CD4-positive, alpha-beta T cell (primary cell): ENCODE results near the gene PRMT7. TPM values are rescaled to one million over a fixed set of nuclear protein-coding genes. Genes with fewer than 3 reads are reported as not detected.
A peak's percentile ranks its signal among the peaks of the same experiment; 100 is the strongest.

Source experiments
- ATAC-seq: fragments of 200-7000 bp; cut with Tn5 transposase; one replicate; pipeline ENCODE4 v1.10.0; 2022; ENCODE audit warnings: mild to moderate bottlenecking; ENCODE audit not compliant: poor library complexity
- CTCF ChIA-PET: fragments of 350-600 bp; sonication (Branson Sonifier 250); formaldehyde crosslinking; loops from one replicate; lab custom pipeline; 2021; ENCODE audit warnings: antibody characterized with exemption, inconsistent platforms; lab: Charles Lee
- POLR2A ChIA-PET: fragments of 350-600 bp; sonication (Branson Sonifier 250); formaldehyde crosslinking; loops from one replicate; lab custom pipeline; 2021; ENCODE audit warnings: antibody characterized with exemption, inconsistent platforms; lab: Charles Lee
- DNase-seq, 14 experiments: peaks; one replicate each; pipeline ENCODE4 v3.0.0-alpha.2; 2013 to 2020; ENCODE audit warnings: mixed read lengths in 2 of 14
- H3K27ac ChIP-seq, 2 donors: one replicate each; pipeline versions ENCODE4 v1.5.1 to v1.7.0; 2013; ENCODE audit warnings: low read length in 2 of 2, low read depth in 1 of 2, mild to moderate bottlenecking in 1 of 2
- H3K27me3 ChIP-seq, 2 experiments: 1 replicate in 1 of 2; 2 replicates in 1 of 2; pipeline versions ENCODE4 v1.6.1 to v1.7.0; 2013; ENCODE audit warnings: low read length in 2 of 2, control low read depth in 1 of 2, mild to moderate bottlenecking in 1 of 2, moderate library complexity in 1 of 2; ENCODE audit not compliant: insufficient read depth in 2 of 2, control insufficient read depth in 1 of 2
- H3K36me3 ChIP-seq: one replicate; pipeline ENCODE4 v1.6.1; 2013; ENCODE audit warnings: low read length, control low read depth; ENCODE audit not compliant: insufficient read depth
- H3K4me1 ChIP-seq: one replicate; pipeline ENCODE4 v1.6.1; 2013; ENCODE audit warnings: low read length, control low read depth; ENCODE audit not compliant: insufficient read depth
- H3K4me3 ChIP-seq: one replicate; pipeline ENCODE4 v1.5.1; 2013; ENCODE audit warnings: mild to moderate bottlenecking, low read length, moderate library complexity
- H3K9me3 ChIP-seq, 2 experiments: 1 replicate in 1 of 2; 2 replicates in 1 of 2; pipeline versions ENCODE4 v1.6.1 to v1.7.0; 2013; ENCODE audit warnings: low read length in 2 of 2, mild to moderate bottlenecking in 2 of 2, control low read depth in 1 of 2, moderate library complexity in 1 of 2; ENCODE audit not compliant: control insufficient read depth in 1 of 2, insufficient read depth in 1 of 2
- H3K27ac Mint-ChIP-seq: one replicate; pipeline ENCODE4 v1.8.0; 2020; ENCODE audit warnings: mixed read lengths
- H3K27me3 Mint-ChIP-seq: one replicate; pipeline ENCODE4 v1.8.0; 2021; ENCODE audit warnings: mixed read lengths
- H3K36me3 Mint-ChIP-seq: one replicate; pipeline ENCODE4 v1.8.0; 2021; ENCODE audit warnings: low read depth, mixed read lengths
- H3K4me1 Mint-ChIP-seq: one replicate; pipeline ENCODE4 v1.8.0; 2021; ENCODE audit warnings: low read depth, mixed read lengths
- H3K4me3 Mint-ChIP-seq: one replicate; pipeline ENCODE4 v1.8.0; 2020; ENCODE audit warnings: mild to moderate bottlenecking, mixed read lengths
- H3K9me3 Mint-ChIP-seq: one replicate; pipeline ENCODE4 v1.8.0; 2020; ENCODE audit warnings: mixed read lengths
- intact Hi-C, 2 experiments: fragments of 100-400 bp; cut with DNase I in 1 of 2; cut with micrococcal nuclease in 1 of 2; formaldehyde crosslinking; loops; one replicate each; pipeline versions ENCODE4 v1.15.1 to v1.9.0; 2023 to 2025; cut with DNase I, micrococcal nuclease
- total RNA-seq, 174 experiments: library from RNA in 2 of 174; stranded (reverse) in 2 of 174; gene quantifications; one replicate each; pipeline ENCODE4 v1.2.3 and lab custom pipeline; 2021 to 2026
- TF ChIP-seq, protein P1 (sequence below): fragments of 200-600 bp; IDR thresholded peaks from one replicate; pipeline ENCODE4 v1.8.0; 2022; ENCODE audit warnings: antibody characterized with exemption, mild to moderate bottlenecking

Gene PRMT7
- total RNA-seq, 2 experiments from 2014 or later: 46.3 to 51.0 TPM

- Histone ChIP-seq H3K9me3 (no peaks in the 10 kb centered on the region), H3K4me3 (no peak overlapping the region), H3K36me3 (no peaks in the 10 kb centered on the region), H3K4me1 (peaks cover 19% of the 10 kb centered on the region), H3K27ac (no peak overlapping the region), H3K27me3 (no peaks in the 10 kb centered on the region)
- Mint-ChIP-seq H3K9me3 (no peaks in the 10 kb centered on the region), H3K27me3 (no peaks in the 10 kb centered on the region), H3K36me3 (no peaks in the 10 kb centered on the region), H3K4me3 (no peak overlapping the region), H3K27ac (no peak overlapping the region), H3K4me1 (peaks cover 24% of the 10 kb centered on the region)
- intact Hi-C loops: no loop called here
- TF ChIP-seq, protein P1, sequence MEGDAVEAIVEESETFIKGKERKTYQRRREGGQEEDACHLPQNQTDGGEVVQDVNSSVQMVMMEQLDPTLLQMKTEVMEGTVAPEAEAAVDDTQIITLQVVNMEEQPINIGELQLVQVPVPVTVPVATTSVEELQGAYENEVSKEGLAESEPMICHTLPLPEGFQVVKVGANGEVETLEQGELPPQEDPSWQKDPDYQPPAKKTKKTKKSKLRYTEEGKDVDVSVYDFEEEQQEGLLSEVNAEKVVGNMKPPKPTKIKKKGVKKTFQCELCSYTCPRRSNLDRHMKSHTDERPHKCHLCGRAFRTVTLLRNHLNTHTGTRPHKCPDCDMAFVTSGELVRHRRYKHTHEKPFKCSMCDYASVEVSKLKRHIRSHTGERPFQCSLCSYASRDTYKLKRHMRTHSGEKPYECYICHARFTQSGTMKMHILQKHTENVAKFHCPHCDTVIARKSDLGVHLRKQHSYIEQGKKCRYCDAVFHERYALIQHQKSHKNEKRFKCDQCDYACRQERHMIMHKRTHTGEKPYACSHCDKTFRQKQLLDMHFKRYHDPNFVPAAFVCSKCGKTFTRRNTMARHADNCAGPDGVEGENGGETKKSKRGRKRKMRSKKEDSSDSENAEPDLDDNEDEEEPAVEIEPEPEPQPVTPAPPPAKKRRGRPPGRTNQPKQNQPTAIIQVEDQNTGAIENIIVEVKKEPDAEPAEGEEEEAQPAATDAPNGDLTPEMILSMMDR: no peak
- CTCF ChIA-PET: no interaction called here
- ATAC-seq (no peak), DNase-seq (no peak)
- POLR2A ChIA-PET: no interaction called here
Measured at GRCh38 chr16:68377221-68377620, 66.4 kb downstream of the PRMT7 start.

DNA sequence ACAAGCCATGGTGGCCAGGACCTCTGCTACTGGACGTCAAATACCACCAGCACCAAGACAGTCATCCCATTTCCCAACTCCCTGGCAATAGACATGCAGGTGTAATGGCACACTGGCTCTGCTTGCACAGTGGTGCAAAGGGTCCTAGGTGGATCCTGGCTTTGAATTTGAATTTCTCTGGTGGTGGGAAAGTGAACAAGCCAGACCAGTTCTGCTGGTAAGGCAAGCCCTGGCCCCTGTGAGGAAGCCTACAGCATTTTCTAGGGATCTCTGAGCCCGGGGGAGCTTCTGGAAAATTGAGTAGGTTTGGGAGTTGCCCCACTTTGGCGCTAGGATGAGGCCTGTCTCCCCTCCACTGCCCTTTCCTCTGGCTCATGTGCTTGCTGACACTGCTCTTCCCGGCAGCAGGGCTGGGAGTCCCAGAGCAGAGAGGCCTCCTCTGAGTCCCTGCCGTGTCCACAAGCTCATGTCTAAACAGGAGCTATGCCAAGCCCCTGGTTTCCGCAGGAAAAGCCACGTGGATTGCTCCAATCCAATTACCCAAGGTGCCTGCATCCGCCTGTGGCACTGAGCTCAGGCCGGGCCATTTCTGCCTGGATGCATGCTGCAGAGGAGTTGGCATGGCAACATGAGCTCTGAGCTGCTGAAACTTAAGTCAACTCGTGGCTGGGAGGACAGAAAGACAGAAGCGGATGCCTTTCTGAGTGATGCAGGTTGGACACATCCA lies 67.0 kb downstream of the PRMT7 start:
- Mint-ChIP-seq H3K27ac (no peak overlapping the region), H3K36me3 (no peaks in the 10 kb centered on the region), H3K4me3 (no peak overlapping the region), H3K4me1 (peaks cover 24% of the 10 kb centered on the region), H3K9me3 (no peaks in the 10 kb centered on the region), H3K27me3 (no peaks in the 10 kb centered on the region)
- no peaks in the 10 kb centered on the region for H3K36me3 ChIP-seq
- peaks cover 21% of the 10 kb centered on the region for H3K4me1 ChIP-seq
- no peak overlapping the region for H3K27ac ChIP-seq
- TF ChIP-seq, protein P1: no peak
- DNase-seq (no peak), ATAC-seq (no peak)
- no peaks in the 10 kb centered on the region for H3K9me3 ChIP-seq
- intact Hi-C loops: no loop called here
- H3K27me3 ChIP-seq: no peaks in the 10 kb centered on the region
- ChIA-PET CTCF (no interaction called here), POLR2A (no interaction called here)
- no peak overlapping the region for H3K4me3 ChIP-seq

DNA sequence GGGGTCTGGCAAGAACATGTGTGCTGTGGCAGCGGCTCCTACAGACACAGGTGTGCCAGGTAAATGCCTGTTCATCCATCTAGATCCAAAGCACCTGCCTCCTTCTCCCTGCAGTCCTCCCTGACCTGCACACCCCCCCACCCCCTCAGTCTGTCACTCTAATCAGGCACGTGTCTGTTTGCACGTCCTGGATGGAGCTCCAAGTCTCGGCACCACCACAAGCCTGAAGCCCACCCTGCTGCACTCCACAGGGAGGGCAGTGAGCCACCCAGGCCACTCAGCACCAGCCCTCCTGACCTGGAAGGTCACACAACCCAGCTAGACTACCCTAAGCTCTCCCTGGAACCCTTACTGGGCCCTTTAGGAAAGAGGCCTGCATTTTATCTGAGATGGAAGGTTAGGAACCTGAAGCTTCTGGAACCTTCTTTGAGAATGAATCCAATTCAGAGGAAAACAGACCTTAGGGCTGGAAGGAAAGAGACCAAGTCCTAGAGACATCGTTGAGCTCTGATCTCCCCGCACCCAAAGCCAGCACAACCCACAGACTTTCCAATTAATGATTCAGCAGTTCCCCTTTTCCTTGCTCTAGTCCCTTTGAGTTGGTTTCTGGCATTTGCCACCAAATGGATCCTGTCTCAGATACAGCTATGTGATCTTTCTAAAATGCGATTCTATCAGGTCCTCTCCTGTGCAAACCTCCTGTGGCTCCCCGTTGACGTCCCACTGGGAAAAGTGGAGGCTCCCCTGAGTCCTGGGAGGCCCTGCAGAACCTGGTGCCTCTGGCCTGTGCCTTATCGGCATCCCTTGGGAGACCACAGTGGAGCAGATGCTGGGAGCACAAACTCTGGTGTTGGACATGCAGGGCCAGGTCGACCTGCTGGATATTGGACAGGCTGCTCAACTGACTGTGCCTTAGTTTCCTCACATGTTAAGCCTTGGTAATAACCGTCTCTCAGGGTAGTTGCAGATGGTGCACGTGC lies 67.9 kb downstream of the PRMT7 start:
- peak overlapping the region; percentile 63 for H3K27ac Mint-ChIP-seq

More for the DNA sequence above, 67.9 kb downstream of the PRMT7 start:
- no peaks in the 10 kb centered on the region for H3K9me3 ChIP-seq
- ATAC-seq: no peak
- no peaks in the 10 kb centered on the region for H3K27me3 ChIP-seq
- H3K9me3 Mint-ChIP-seq: no peaks in the 10 kb centered on the region
- no peak for DNase-seq
- no peaks in the 10 kb centered on the region for H3K27me3 Mint-ChIP-seq
- peaks cover 22% of the 10 kb centered on the region for H3K4me1 ChIP-seq
- H3K36me3 Mint-ChIP-seq: no peaks in the 10 kb centered on the region
- intact Hi-C loops: no loop called here
- no peaks in the 10 kb centered on the region for H3K36me3 ChIP-seq
- H3K27ac ChIP-seq: no peak overlapping the region
- no peak overlapping the region for H3K4me3 Mint-ChIP-seq
- TF ChIP-seq, protein P1: no peak
- H3K4me3 ChIP-seq: no peak overlapping the region
- POLR2A ChIA-PET: interaction anchor here (0.5 kb wide), 1 partner anchor 140 kb away, joined by 3 read pairs; no protein-coding TSS in a partner anchor
- H3K4me1 Mint-ChIP-seq: peaks cover 26% of the 10 kb centered on the region
- CTCF ChIA-PET: no interaction called here
